Panc1 (cell line): Measurements from ENCODE around the gene GRIN2A. TPM values are rescaled to one million over a fixed set of nuclear protein-coding genes. Genes with fewer than 3 reads are reported as not detected.

Source experiments
- ATAC-seq: fragments of 200-7000 bp; cut with Tn5 transposase; 2 replicates; pipeline ENCODE4 v1.9.1; 2020; ENCODE audit warnings: mild to moderate bottlenecking, moderate library complexity
- BruUV-seq: library from RNA; stranded (reverse); fragments of 400-500 nt; replicated peaks from 2 replicates; lab custom pipeline; 2021; lab: Mats Ljungman, UMichigan
- CTCF ChIA-PET: fragments of 300-600 bp; sonication (Branson Sonifier 250); formaldehyde crosslinking; loops from one replicate; lab custom pipeline; 2022; ENCODE audit warnings: antibody characterized with exemption; lab: Charles Lee
- POLR2A ChIA-PET: fragments of 300-600 bp; sonication (Branson Sonifier 250); formaldehyde crosslinking; loops from one replicate; lab custom pipeline; 2022; ENCODE audit warnings: antibody characterized with exemption; lab: Charles Lee
- DNase-seq: peaks from one replicate; pipeline ENCODE4 v3.0.0-alpha.2; 2010; ENCODE audit warnings: low read depth, low spot score
- H3K27ac ChIP-seq: 2 replicates; pipeline ENCODE4 v1.5.1; 2011; ENCODE audit warnings: mild to moderate bottlenecking, low read length, inconsistent platforms
- H3K27me3 ChIP-seq: fragments of 200-500 bp; sonication (Bioruptor generic); 2 replicates; pipeline ENCODE4 v1.6.0; 2014; ENCODE audit warnings: low read length, inconsistent platforms; ENCODE audit not compliant: control insufficient read depth, insufficient read depth
- H3K36me3 ChIP-seq: fragments of 200-500 bp; sonication (Bioruptor generic); 2 replicates; pipeline ENCODE4 v1.5.1; 2014; ENCODE audit warnings: inconsistent platforms, mild to moderate bottlenecking, low read length, moderate library complexity; ENCODE audit not compliant: control insufficient read depth, insufficient read depth
- H3K4me1 ChIP-seq: 2 replicates; pipeline ENCODE4 v1.5.1; 2011; ENCODE audit warnings: inconsistent platforms, mild to moderate bottlenecking, low read length, moderate library complexity; ENCODE audit not compliant: control insufficient read depth, insufficient read depth
- H3K4me3 ChIP-seq, 2 experiments: 2 replicates each; pipeline ENCODE4 v1.5.1; 2011 to 2012; ENCODE audit warnings: low read depth in 2 of 2, low read length in 2 of 2, mild to moderate bottlenecking in 2 of 2, inconsistent platforms in 1 of 2, moderate library complexity in 1 of 2
- H3K9me3 ChIP-seq: fragments of 200-500 bp; sonication (Bioruptor generic); 2 replicates; pipeline ENCODE4 v1.5.1; 2014; ENCODE audit warnings: low read depth, mild to moderate bottlenecking, inconsistent platforms, low read length, moderate library complexity; ENCODE audit not compliant: control insufficient read depth, insufficient read depth
- POLR2AphosphoS5 ChIP-seq: IDR thresholded peaks from 2 replicates; pipeline ENCODE4 v1.6.1; 2012; ENCODE audit warnings: mild to moderate bottlenecking, low read depth, low read length, moderate library complexity
- SIN3A ChIP-seq: IDR thresholded peaks from 2 replicates; pipeline ENCODE4 v1.6.1; 2012; ENCODE audit warnings: low read depth, mild to moderate bottlenecking, low read length, moderate library complexity, borderline replicate concordance; ENCODE audit not compliant: insufficient read depth
- TCF7L2 ChIP-seq: IDR thresholded peaks from 2 replicates; pipeline ENCODE4 v1.6.1; 2011; ENCODE audit warnings: mild to moderate bottlenecking, low read depth, low read length, inconsistent platforms
- in situ Hi-C: cut with HindIII; loops from 2 replicates; pipeline ENCODE4 v1.10.0; 2016; ENCODE audit warnings: low sequenced_read_pairs, low pct_unique_long_range_greater_than_20kb
- intact Hi-C: fragments of 100-400 bp; cut with micrococcal nuclease; formaldehyde crosslinking; loops from one replicate; pipeline ENCODE4 v1.10.0; 2022; ENCODE audit not compliant: unreplicated experiment
- total RNA-seq: library from RNA; stranded (reverse); gene quantifications from one replicate; pipeline ENCODE4 v1.2.1, GENCODE V29; 2021; ENCODE audit not compliant: unreplicated experiment
- TF ChIP-seq, protein P1 (sequence below), 2 experiments: IDR thresholded peaks; 2 replicates each; pipeline ENCODE4 v1.6.1; 2011 to 2012; ENCODE audit warnings: low read depth in 2 of 2, control low read depth in 1 of 2, low read length in 1 of 2, mild to moderate bottlenecking in 1 of 2, moderate library complexity in 1 of 2; ENCODE audit not compliant: insufficient read depth in 1 of 2
- TF ChIP-seq, protein P2 (sequence below): fragments of 450-650 bp; IDR thresholded peaks from 2 replicates; pipeline ENCODE4 v1.5.1; 2017; ENCODE audit warnings: mild to moderate bottlenecking

Gene GRIN2A
- total RNA-seq, 1 experiment from 2014 or later = 12.3 TPM

DNA sequence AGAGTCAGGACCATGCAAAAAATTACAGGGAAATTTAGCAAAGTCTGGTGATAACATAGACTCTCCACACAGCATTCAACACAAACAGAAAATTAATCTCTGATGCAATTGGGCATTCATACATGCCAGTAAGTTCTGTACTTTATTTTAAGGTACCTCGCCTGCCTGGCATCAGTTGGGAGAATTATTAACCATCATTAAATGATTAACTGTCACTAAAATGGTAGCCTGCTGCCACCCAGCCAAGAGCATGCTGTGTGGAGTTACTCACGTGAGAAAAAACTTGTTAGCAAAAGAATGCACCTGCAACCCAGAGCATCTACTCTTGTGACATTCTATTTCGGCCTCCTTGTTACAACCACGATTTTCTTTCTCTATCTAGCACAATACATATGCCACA is 117.2 kb downstream of the GRIN2A start:
- no peaks in the 10 kb centered on the region for H3K9me3 ChIP-seq
- TF ChIP-seq, protein P1, sequence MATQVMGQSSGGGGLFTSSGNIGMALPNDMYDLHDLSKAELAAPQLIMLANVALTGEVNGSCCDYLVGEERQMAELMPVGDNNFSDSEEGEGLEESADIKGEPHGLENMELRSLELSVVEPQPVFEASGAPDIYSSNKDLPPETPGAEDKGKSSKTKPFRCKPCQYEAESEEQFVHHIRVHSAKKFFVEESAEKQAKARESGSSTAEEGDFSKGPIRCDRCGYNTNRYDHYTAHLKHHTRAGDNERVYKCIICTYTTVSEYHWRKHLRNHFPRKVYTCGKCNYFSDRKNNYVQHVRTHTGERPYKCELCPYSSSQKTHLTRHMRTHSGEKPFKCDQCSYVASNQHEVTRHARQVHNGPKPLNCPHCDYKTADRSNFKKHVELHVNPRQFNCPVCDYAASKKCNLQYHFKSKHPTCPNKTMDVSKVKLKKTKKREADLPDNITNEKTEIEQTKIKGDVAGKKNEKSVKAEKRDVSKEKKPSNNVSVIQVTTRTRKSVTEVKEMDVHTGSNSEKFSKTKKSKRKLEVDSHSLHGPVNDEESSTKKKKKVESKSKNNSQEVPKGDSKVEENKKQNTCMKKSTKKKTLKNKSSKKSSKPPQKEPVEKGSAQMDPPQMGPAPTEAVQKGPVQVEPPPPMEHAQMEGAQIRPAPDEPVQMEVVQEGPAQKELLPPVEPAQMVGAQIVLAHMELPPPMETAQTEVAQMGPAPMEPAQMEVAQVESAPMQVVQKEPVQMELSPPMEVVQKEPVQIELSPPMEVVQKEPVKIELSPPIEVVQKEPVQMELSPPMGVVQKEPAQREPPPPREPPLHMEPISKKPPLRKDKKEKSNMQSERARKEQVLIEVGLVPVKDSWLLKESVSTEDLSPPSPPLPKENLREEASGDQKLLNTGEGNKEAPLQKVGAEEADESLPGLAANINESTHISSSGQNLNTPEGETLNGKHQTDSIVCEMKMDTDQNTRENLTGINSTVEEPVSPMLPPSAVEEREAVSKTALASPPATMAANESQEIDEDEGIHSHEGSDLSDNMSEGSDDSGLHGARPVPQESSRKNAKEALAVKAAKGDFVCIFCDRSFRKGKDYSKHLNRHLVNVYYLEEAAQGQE (IDR thresholded peaks at IDR 0.05; ENCODE audit: insufficient read depth in 1 of 2, low read depth in 2 of 2, low read length in 1 of 2) = no peak
- TF ChIP-seq TCF7L2 (no peak), POLR2AphosphoS5 (no peak), SIN3A (no peak)
- TF ChIP-seq, protein P2, sequence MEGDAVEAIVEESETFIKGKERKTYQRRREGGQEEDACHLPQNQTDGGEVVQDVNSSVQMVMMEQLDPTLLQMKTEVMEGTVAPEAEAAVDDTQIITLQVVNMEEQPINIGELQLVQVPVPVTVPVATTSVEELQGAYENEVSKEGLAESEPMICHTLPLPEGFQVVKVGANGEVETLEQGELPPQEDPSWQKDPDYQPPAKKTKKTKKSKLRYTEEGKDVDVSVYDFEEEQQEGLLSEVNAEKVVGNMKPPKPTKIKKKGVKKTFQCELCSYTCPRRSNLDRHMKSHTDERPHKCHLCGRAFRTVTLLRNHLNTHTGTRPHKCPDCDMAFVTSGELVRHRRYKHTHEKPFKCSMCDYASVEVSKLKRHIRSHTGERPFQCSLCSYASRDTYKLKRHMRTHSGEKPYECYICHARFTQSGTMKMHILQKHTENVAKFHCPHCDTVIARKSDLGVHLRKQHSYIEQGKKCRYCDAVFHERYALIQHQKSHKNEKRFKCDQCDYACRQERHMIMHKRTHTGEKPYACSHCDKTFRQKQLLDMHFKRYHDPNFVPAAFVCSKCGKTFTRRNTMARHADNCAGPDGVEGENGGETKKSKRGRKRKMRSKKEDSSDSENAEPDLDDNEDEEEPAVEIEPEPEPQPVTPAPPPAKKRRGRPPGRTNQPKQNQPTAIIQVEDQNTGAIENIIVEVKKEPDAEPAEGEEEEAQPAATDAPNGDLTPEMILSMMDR = no peak
- BruUV-seq = no TSS peak
- no peak overlapping the region for H3K4me3 ChIP-seq
- H3K36me3 ChIP-seq = no peaks in the 10 kb centered on the region
- DNase-seq = no peak
- ChIA-PET CTCF (no interaction called here), POLR2A (no interaction called here)
- in situ Hi-C loops (no loop called here), intact Hi-C loops (no loop called here)
- no peak overlapping the region for H3K27ac ChIP-seq
- H3K27me3 ChIP-seq = no peaks in the 10 kb centered on the region
- ATAC-seq = no peak
- H3K4me1 ChIP-seq = no peaks in the 10 kb centered on the region

DNA sequence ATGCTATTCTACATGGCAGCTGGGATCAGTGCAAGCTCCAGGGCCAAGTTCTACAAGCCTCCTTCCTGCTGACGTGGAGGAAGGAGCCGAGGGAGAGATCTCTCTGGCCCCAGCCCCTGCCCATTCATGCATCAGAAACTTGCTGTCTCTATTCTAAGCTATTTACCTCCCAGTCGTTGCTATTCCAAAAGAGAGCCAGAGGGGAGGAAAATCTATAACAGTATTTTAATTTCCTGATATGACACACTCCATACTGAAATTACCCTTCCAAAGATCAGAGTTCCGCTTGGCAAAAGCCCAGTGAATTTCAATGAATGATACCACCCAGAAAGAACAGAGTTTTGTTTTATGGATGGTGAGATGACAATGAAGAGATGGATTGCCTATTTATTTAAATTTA is 133.4 kb downstream of the GRIN2A start:
- POLR2A ChIA-PET = no interaction called here
- no peak for TF ChIP-seq SIN3A
- TF ChIP-seq, protein P2 = no peak
- TF ChIP-seq, protein P1 (IDR thresholded peaks at IDR 0.05; ENCODE audit: insufficient read depth in 1 of 2, low read depth in 2 of 2, low read length in 1 of 2) = no peak
- no peak for TF ChIP-seq POLR2AphosphoS5
- no peak for TF ChIP-seq TCF7L2
- ATAC-seq (no peak), DNase-seq (no peak)
- H3K27ac ChIP-seq = no peak overlapping the region
- intact Hi-C loops = no loop called here
- H3K9me3 ChIP-seq = no peaks in the 10 kb centered on the region
- no peaks in the 10 kb centered on the region for H3K27me3 ChIP-seq
- in situ Hi-C loops = no loop called here
- no peaks in the 10 kb centered on the region; the same call in 1 of the 2 replicates for H3K4me1 ChIP-seq
- no peak overlapping the region for H3K4me3 ChIP-seq
- no peaks in the 10 kb centered on the region for H3K36me3 ChIP-seq
- BruUV-seq = no TSS peak
- CTCF ChIA-PET = no interaction called here
